WERI-Rb-1 (cell line): ENCODE results near the gene USP1.

Experiments used
- DNase-seq: peaks from one replicate; pipeline ENCODE4 v3.0.0-alpha.2; 2020
- H3K27ac ChIP-seq: fragments of 250-450 bp; sonication (Bioruptor Pico); 2 replicates; pipeline ENCODE4 v1.5.1; 2020; ENCODE audit warnings: mild to moderate bottlenecking, moderate library complexity
- H3K27me3 ChIP-seq: fragments of 250-450 bp; sonication (Bioruptor Pico); 2 replicates; pipeline ENCODE4 v1.5.1; 2021; ENCODE audit warnings: mild to moderate bottlenecking, low read depth, moderate library complexity; ENCODE audit not compliant: insufficient read depth, severe bottlenecking
- H3K36me3 ChIP-seq: fragments of 250-450 bp; sonication (Bioruptor Pico); 2 replicates; pipeline ENCODE4 v1.5.1; 2020; ENCODE audit warnings: mild to moderate bottlenecking, moderate library complexity
- H3K4me3 ChIP-seq: 2 replicates; pipeline ENCODE4 v1.5.1; 2011; ENCODE audit warnings: low read depth, mild to moderate bottlenecking, control low read depth, low read length
- H3K9me3 ChIP-seq: fragments of 250-450 bp; sonication (Bioruptor Pico); 2 replicates; pipeline ENCODE4 v1.5.1; 2021; ENCODE audit warnings: mild to moderate bottlenecking, moderate library complexity; ENCODE audit not compliant: severe bottlenecking
- CTCF ChIP-seq: IDR thresholded peaks from 2 replicates; pipeline ENCODE4 v1.5.1; 2011; ENCODE audit warnings: low read depth, mild to moderate bottlenecking, control low read depth, inconsistent platforms, low read length

Gene USP1

GRCh38 chr1:62500210-62500609 is 63.4 kb downstream of the USP1 start:
- H3K27ac ChIP-seq, result no peak overlapping the region
- no peaks in the 10 kb centered on the region for H3K9me3 ChIP-seq
- peaks cover 8% of the 10 kb centered on the region for H3K36me3 ChIP-seq
- no peak for DNase-seq
- H3K4me3 ChIP-seq, result no peak overlapping the region
- no peaks in the 10 kb centered on the region for H3K27me3 ChIP-seq
- no peak for TF ChIP-seq CTCF
